SU-DHL-6 (cell line): ENCODE results near the gene HAGHL.
A peak's percentile ranks its signal among the peaks of the same experiment; 100 is the strongest.

Experiments
- H2AFZ ChIP-seq: fragments of 200-600 bp; sonication (generic); 2 replicates; pipeline ENCODE4 v1.6.1; 2014; ENCODE audit warnings: low read depth, mild to moderate bottlenecking, moderate library complexity, mixed read lengths, antibody characterized with exemption, low read length; ENCODE audit not compliant: severe bottlenecking
- H3F3A ChIP-seq: fragments of 200-600 bp; shearing (Covaris generic); 2 replicates; pipeline ENCODE4 v1.6.0; 2016; ENCODE audit warnings: antibody characterized with exemption, mild to moderate bottlenecking; ENCODE audit not compliant: insufficient read depth
- H3K27ac ChIP-seq: fragments of 200-600 bp; sonication (generic); 2 replicates; pipeline ENCODE4 v1.5.1; 2016; ENCODE audit warnings: low read depth, mild to moderate bottlenecking, low read length, moderate library complexity, mixed read lengths
- H3K27me3 ChIP-seq: fragments of 200-600 bp; sonication (generic), shearing (Covaris generic); 2 replicates; pipeline ENCODE4 v1.6.0; 2014; ENCODE audit warnings: mild to moderate bottlenecking, low read length
- H3K36me3 ChIP-seq: fragments of 200-600 bp; sonication (generic); 2 replicates; pipeline ENCODE4 v1.6.1; 2014; ENCODE audit warnings: mild to moderate bottlenecking, low read length, mixed read lengths
- H3K4me2 ChIP-seq: fragments of 300-600, 200-600 bp; shearing (Covaris generic), sonication (generic); 2 replicates; pipeline ENCODE4 v1.6.0; 2014; ENCODE audit warnings: low read length, low read depth, mild to moderate bottlenecking; ENCODE audit not compliant: poor library complexity, severe bottlenecking
- H3K4me3 ChIP-seq: fragments of 200-600 bp; sonication (generic); 2 replicates; pipeline ENCODE4 v1.5.1; 2014; ENCODE audit warnings: antibody characterized with exemption, low read length, mild to moderate bottlenecking, mixed read lengths; ENCODE audit not compliant: insufficient read depth, poor library complexity, severe bottlenecking
- H3K79me2 ChIP-seq: fragments of 200-600 bp; sonication (generic); 2 replicates; pipeline ENCODE4 v1.6.1; 2014; ENCODE audit warnings: mild to moderate bottlenecking, low read length, moderate library complexity; ENCODE audit not compliant: insufficient read depth
- H3K9ac ChIP-seq: fragments of 200-600 bp; sonication (generic); 2 replicates; pipeline ENCODE4 v1.7.0; 2014; ENCODE audit warnings: mild to moderate bottlenecking, low read length
- H3K9me2 ChIP-seq: fragments of 200-600 bp; sonication (generic); replicated peaks from 2 replicates; pipeline ENCODE4 v1.6.1; 2014; ENCODE audit warnings: low read length; ENCODE audit not compliant: insufficient read depth
- H3K9me3 ChIP-seq: fragments of 200-600 bp; sonication (generic); 2 replicates; pipeline ENCODE4 v1.6.1; 2014; ENCODE audit warnings: low read length, mixed read lengths; ENCODE audit not compliant: insufficient read depth
- H4K20me1 ChIP-seq: fragments of 200-600 bp; sonication (generic); 2 replicates; pipeline ENCODE4 v1.6.1; 2014; ENCODE audit warnings: low read depth, mild to moderate bottlenecking, antibody characterized with exemption, low read length, moderate library complexity, mixed read lengths
- CTCF ChIP-seq: fragments of 200-600 bp; sonication (generic); IDR thresholded peaks from one replicate; pipeline ENCODE4 v1.5.1; 2017; ENCODE audit warnings: antibody characterized with exemption, mild to moderate bottlenecking, low read length, moderate library complexity; ENCODE audit not compliant: insufficient read depth, poor library complexity, severe bottlenecking
- EZH2phosphoT487 ChIP-seq: fragments of 200-600 bp; sonication (generic), shearing (Covaris generic); conservative IDR thresholded peaks from 2 replicates; pipeline ENCODE4 v1.6.1; 2018; ENCODE audit warnings: mild to moderate bottlenecking, antibody characterized with exemption, low read length, moderate library complexity, mixed read lengths

HAGHL gene

GRCh38 chr16:693766-694165 is 33.1 kb upstream of the HAGHL start:
- Histone ChIP-seq H3K9me3 (no peaks in the 10 kb centered on the region), H2AFZ (no peak overlapping the region), H3K27ac (no peak overlapping the region), H3K79me2 (no peaks in the 10 kb centered on the region), H3K4me2 (no peak overlapping the region), H3K4me3 (no peak overlapping the region), H3K36me3 (no peaks in the 10 kb centered on the region), H4K20me1 (no peaks in the 10 kb centered on the region), H3K9me2 (no peaks in the 10 kb centered on the region), H3F3A (0 out of 2 replicates have a peak, but pooled peaks cover 3% of the 10 kb centered on the region), H3K27me3 (no peaks in the 10 kb centered on the region), H3K9ac (no peak overlapping the region)
- TF ChIP-seq CTCF (no peak), EZH2phosphoT487 (no peak)

DNA sequence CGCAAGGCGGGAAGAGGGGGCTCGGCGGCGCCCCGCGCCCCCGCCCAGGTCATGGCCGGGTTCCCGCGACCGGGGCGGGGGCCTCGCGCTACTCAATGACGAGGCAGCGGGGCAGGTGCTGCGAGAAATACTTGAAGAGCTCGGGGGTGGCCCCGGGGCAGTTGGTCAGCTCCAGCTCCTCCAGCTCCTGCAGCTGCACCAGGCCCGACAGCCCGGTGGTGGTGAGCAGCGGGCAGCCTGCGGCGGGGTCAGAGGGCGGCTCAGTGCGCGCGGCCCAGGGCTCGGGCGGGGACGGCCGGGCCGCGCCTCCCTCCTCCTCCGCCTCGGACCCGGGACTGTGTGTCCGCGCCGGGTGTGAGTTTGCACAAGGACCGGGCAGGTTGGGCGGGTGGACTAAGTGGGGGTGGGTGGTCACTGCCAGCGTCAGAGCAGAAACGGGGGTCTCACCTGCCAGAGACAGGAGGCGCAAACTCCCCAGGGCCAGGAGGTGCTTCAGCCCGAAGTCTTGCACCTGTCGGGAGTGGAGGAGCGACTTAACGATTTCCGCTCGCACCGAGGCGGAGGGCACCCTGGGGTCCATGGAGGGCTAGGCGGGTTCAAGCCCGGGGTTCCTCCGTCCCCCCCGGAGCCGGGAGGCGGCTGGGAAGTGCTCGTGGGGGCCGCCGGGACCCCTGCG is 32.6 kb upstream of the HAGHL start:
- TF ChIP-seq EZH2phosphoT487 (no peak), CTCF (no peak)
- Histone ChIP-seq H3K27me3 (no peaks in the 10 kb centered on the region), H3K4me3 (no peak overlapping the region), H3K9me2 (no peaks in the 10 kb centered on the region), H3K9ac (no peak overlapping the region), H3K36me3 (no peaks in the 10 kb centered on the region), H3F3A (0 out of 2 replicates have a peak, but pooled peaks cover 3% of the 10 kb centered on the region), H3K9me3 (no peaks in the 10 kb centered on the region), H3K27ac (no peak overlapping the region), H3K4me2 (peak overlapping the region; percentile 37), H4K20me1 (no peaks in the 10 kb centered on the region), H2AFZ (no peak overlapping the region), H3K79me2 (no peaks in the 10 kb centered on the region)

- Histone ChIP-seq H4K20me1 (no peaks in the 10 kb centered on the region), H3K36me3 (no peaks in the 10 kb centered on the region), H3K4me2 (peak overlapping the region; percentile 37), H3K27me3 (no peaks in the 10 kb centered on the region), H3K4me3 (no peak overlapping the region), H3F3A (0 out of 2 replicates have a peak, but pooled peaks cover 3% of the 10 kb centered on the region), H2AFZ (no peak overlapping the region), H3K79me2 (no peaks in the 10 kb centered on the region), H3K9me3 (no peaks in the 10 kb centered on the region), H3K9ac (no peak overlapping the region), H3K27ac (no peak overlapping the region), H3K9me2 (no peaks in the 10 kb centered on the region)
- TF ChIP-seq EZH2phosphoT487: no peak
- no peak for TF ChIP-seq CTCF
Observed at GRCh38 chr16:694863-695354, 32.0 kb upstream of the HAGHL start.
